ENCODE results near the gene ANKRD60.

The ANKRD60 gene

GRCh38 chr20:58208944-58209343, 19.5 kb downstream of the ANKRD60 start:
- Histone ChIP-seq H3K4me1 (no peaks in the 10 kb centered on the region), H2AFZ (no peak overlapping the region), H3K9ac (no peak overlapping the region), H3K36me3 (ENCODE audit: control insufficient read depth, insufficient read depth, low read length) (no peaks in the 10 kb centered on the region), H3K27ac (no peak overlapping the region), H3K4me2 (ENCODE audit: low read length) (no peak overlapping the region), H3K9me3 (ENCODE audit: control insufficient read depth, low read length) (no peaks in the 10 kb centered on the region), H3K27me3 (ENCODE audit: control insufficient read depth, insufficient read depth, low read length) (no peaks in the 10 kb centered on the region), H3K4me3 (ENCODE audit: low read depth, low read length) (no peak overlapping the region), H3K79me2 (no peaks in the 10 kb centered on the region)
- no peak for TF ChIP-seq CTCF (IDR thresholded peaks at IDR 0.05)

GRCh38 chr20:58205850-58206249, 22.6 kb downstream of the ANKRD60 start:
- H3K4me1 ChIP-seq: no peaks in the 10 kb centered on the region
- H3K4me3 ChIP-seq (ENCODE audit: low read depth, low read length): no peak overlapping the region
- no peaks in the 10 kb centered on the region for H3K27me3 ChIP-seq (ENCODE audit: control insufficient read depth, insufficient read depth, low read length)
- H2AFZ ChIP-seq: no peak overlapping the region
- no peak overlapping the region for H3K4me2 ChIP-seq (ENCODE audit: low read length)
- H3K9me3 ChIP-seq (ENCODE audit: control insufficient read depth, low read length): no peaks in the 10 kb centered on the region
- H3K79me2 ChIP-seq: no peaks in the 10 kb centered on the region
- no peak overlapping the region for H3K9ac ChIP-seq
- no peaks in the 10 kb centered on the region for H3K36me3 ChIP-seq (ENCODE audit: control insufficient read depth, insufficient read depth, low read length)
- no peak overlapping the region for H3K27ac ChIP-seq
- no peak for TF ChIP-seq CTCF (IDR thresholded peaks at IDR 0.05)

GRCh38 chr20:58202044-58202443, 26.4 kb downstream of the ANKRD60 start:
- Histone ChIP-seq H3K79me2 (no peaks in the 10 kb centered on the region), H3K4me3 (ENCODE audit: low read depth, low read length) (no peak overlapping the region)

DNA sequence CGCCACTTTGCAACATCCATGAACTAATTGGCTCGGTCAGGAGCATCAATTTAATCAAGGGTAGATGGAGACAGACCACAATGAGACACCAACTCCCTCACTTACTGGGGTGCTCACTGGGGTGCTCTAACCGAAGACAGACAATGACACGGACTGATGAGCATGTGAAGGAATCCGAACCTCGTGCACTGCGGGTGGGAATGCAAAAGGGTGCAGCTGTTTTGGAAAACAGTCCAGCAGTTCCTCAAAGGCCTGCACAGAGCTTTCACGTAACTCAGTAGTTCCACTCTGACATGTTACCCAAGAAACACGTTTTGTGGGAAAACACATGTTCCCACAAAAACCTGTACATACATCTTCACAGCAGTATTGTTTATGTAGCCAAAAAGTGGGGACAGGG, 26.8 kb downstream of the ANKRD60 start:
- no peaks in the 10 kb centered on the region for H3K27me3 ChIP-seq (ENCODE audit: control insufficient read depth, insufficient read depth, low read length)
- H3K27ac ChIP-seq: no peak overlapping the region
- no peak overlapping the region for H3K4me2 ChIP-seq (ENCODE audit: low read length)
- no peak overlapping the region for H3K9ac ChIP-seq
- H3K79me2 ChIP-seq: no peaks in the 10 kb centered on the region
- no peak for TF ChIP-seq CTCF (IDR thresholded peaks at IDR 0.05)
- H3K4me1 ChIP-seq: no peaks in the 10 kb centered on the region
- H3K36me3 ChIP-seq (ENCODE audit: control insufficient read depth, insufficient read depth, low read length): no peaks in the 10 kb centered on the region
- H3K9me3 ChIP-seq (ENCODE audit: control insufficient read depth, low read length): no peaks in the 10 kb centered on the region
- no peak overlapping the region for H3K4me3 ChIP-seq (ENCODE audit: low read depth, low read length)
- H2AFZ ChIP-seq: no peak overlapping the region

More at GRCh38 chr20:58202044-58202443, 26.4 kb downstream of the ANKRD60 start:
- no peak for TF ChIP-seq CTCF (IDR thresholded peaks at IDR 0.05)
- H3K27ac ChIP-seq: no peak overlapping the region
- no peak overlapping the region for H2AFZ ChIP-seq
- no peaks in the 10 kb centered on the region for H3K36me3 ChIP-seq (ENCODE audit: control insufficient read depth, insufficient read depth, low read length)
- no peaks in the 10 kb centered on the region for H3K9me3 ChIP-seq (ENCODE audit: control insufficient read depth, low read length)
- H3K9ac ChIP-seq: no peak overlapping the region
- H3K4me1 ChIP-seq: no peaks in the 10 kb centered on the region
- no peaks in the 10 kb centered on the region for H3K27me3 ChIP-seq (ENCODE audit: control insufficient read depth, insufficient read depth, low read length)
- no peak overlapping the region for H3K4me2 ChIP-seq (ENCODE audit: low read length)

- Histone ChIP-seq H3K36me3 (ENCODE audit: control insufficient read depth, insufficient read depth, low read length) (no peaks in the 10 kb centered on the region), H3K9me3 (ENCODE audit: control insufficient read depth, low read length) (no peaks in the 10 kb centered on the region), H2AFZ (no peak overlapping the region), H3K27me3 (ENCODE audit: control insufficient read depth, insufficient read depth, low read length) (no peaks in the 10 kb centered on the region), H3K27ac (no peak overlapping the region), H3K4me2 (ENCODE audit: low read length) (no peak overlapping the region), H3K79me2 (no peaks in the 10 kb centered on the region), H3K4me1 (no peaks in the 10 kb centered on the region), H3K4me3 (ENCODE audit: low read depth, low read length) (no peak overlapping the region), H3K9ac (no peak overlapping the region)
- no peak for TF ChIP-seq CTCF (IDR thresholded peaks at IDR 0.05)
Measured at GRCh38 chr20:58199469-58199868, 29.0 kb downstream of the ANKRD60 start.
